Measurements from ENCODE around the gene PRKAR2B.

DNA sequence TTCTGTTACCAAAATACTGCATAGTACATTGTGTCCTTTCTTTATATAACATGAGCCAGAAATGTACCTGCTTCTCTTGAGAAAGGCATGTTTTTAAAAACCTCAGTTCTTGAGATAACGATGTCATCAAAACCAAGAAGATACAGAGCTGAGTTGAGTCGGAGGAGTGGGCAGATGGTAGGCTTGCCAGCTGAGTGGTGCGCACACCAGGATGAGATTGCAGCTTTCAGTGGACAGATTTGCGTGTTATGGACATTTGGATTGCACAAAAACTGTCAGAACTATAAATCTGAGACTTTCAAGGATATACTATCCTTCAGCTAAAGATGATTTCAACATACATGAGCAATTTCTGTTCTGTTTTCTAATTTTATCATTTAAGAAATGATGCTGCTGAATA, 25.0 kb downstream of the PRKAR2B start:
- TF ChIP-seq, protein P1, sequence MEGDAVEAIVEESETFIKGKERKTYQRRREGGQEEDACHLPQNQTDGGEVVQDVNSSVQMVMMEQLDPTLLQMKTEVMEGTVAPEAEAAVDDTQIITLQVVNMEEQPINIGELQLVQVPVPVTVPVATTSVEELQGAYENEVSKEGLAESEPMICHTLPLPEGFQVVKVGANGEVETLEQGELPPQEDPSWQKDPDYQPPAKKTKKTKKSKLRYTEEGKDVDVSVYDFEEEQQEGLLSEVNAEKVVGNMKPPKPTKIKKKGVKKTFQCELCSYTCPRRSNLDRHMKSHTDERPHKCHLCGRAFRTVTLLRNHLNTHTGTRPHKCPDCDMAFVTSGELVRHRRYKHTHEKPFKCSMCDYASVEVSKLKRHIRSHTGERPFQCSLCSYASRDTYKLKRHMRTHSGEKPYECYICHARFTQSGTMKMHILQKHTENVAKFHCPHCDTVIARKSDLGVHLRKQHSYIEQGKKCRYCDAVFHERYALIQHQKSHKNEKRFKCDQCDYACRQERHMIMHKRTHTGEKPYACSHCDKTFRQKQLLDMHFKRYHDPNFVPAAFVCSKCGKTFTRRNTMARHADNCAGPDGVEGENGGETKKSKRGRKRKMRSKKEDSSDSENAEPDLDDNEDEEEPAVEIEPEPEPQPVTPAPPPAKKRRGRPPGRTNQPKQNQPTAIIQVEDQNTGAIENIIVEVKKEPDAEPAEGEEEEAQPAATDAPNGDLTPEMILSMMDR (IDR thresholded peaks at IDR 0.05), result no peak
- no peak for TF ChIP-seq POLR2AphosphoS5 (IDR thresholded peaks at IDR 0.05)

All from breast epithelium (tissue), 3 donors.